Small intestine (tissue), 7 donors: ENCODE measurements around the gene RASA2. TPM values are rescaled to one million over a fixed set of nuclear protein-coding genes. Genes with fewer than 3 reads are reported as not detected.
"Not testable (repeated sequence)": the region's sequence is repeated elsewhere in the genome, so short reads cannot be mapped to it uniquely, and the experiment has no call there.

Experiments
- DNase-seq, 2 donors: peaks; one replicate each; pipeline versions ENCODE4 v3.0.0 to v3.0.0-alpha.2; 2013
- FAIRE-seq: peaks from 2 replicates; lab custom pipeline; 2012; peaks lifted over from hg19 to GRCh38; lab: Jason Lieb, UNC
- H3K27ac ChIP-seq, 3 donors: one replicate each; pipeline ENCODE4 v1.5.1; 2013; ENCODE audit warnings: low read length in 2 of 3, mild to moderate bottlenecking in 2 of 3, control low read depth in 1 of 3, inconsistent platforms in 1 of 3, low read depth in 1 of 3, moderate library complexity in 1 of 3
- H3K27me3 ChIP-seq, 3 donors: one replicate each; pipeline ENCODE4 v1.6.1; 2013; ENCODE audit warnings: low read length in 3 of 3, inconsistent platforms in 1 of 3; ENCODE audit not compliant: control insufficient read depth in 3 of 3, insufficient read depth in 3 of 3
- H3K36me3 ChIP-seq, 3 donors: one replicate each; pipeline ENCODE4 v1.6.1; 2013; ENCODE audit warnings: low read length in 3 of 3, inconsistent platforms in 1 of 3, low read depth in 1 of 3, mild to moderate bottlenecking in 1 of 3, moderate library complexity in 1 of 3; ENCODE audit not compliant: control insufficient read depth in 3 of 3, insufficient read depth in 2 of 3
- H3K4me1 ChIP-seq, 3 donors: one replicate each; pipeline ENCODE4 v1.6.1; 2013; ENCODE audit warnings: low read length in 2 of 3, inconsistent platforms in 1 of 3, low read depth in 1 of 3, mild to moderate bottlenecking in 1 of 3, moderate library complexity in 1 of 3; ENCODE audit not compliant: control insufficient read depth in 3 of 3, insufficient read depth in 2 of 3
- H3K4me3 ChIP-seq, 3 donors: one replicate each; pipeline ENCODE4 v1.5.1; 2013; ENCODE audit warnings: low read length in 3 of 3, control low read depth in 1 of 3, inconsistent platforms in 1 of 3, low read depth in 1 of 3, mild to moderate bottlenecking in 1 of 3, moderate library complexity in 1 of 3
- H3K9me3 ChIP-seq, 2 donors: one replicate each; pipeline ENCODE4 v1.6.1; 2013; ENCODE audit warnings: low read depth in 1 of 2, low read length in 1 of 2; ENCODE audit not compliant: control insufficient read depth in 2 of 2, insufficient read depth in 1 of 2
- WGBS, 3 donors: extraction: QIAGEN DNeasy Blood & Tissue Kit; methylation state at CpG; one replicate each; pipeline ENCODE4 v1.1.7; 2013; 5-methylcytosine and 5-hydroxymethylcytosine counted together
- polyA plus RNA-seq, 4 donors: library from polyadenylated mRNA; stranded (reverse) in 3 of 4; unstranded in 1 of 4; fragments of 200-250 nt in 3 of 4; fragments of 120-200 nt in 1 of 4; gene quantifications; one replicate each; pipeline versions ENCODE4 v1.2.1 to v1.2.3, GENCODE V29; 2013
- donor health status: healthy with polysubstance abuse.
- donor health status: control.
- donor health status: control.
- donor health status: Bipolar disorder and iron deficiency.
- donor health status: healthy.

RASA2 gene
- polyA plus RNA-seq, 4 donors: 3.8 to 17.1 (median 4.4) TPM

- no peaks in the 10 kb centered on the region for H3K36me3 ChIP-seq
- FAIRE-seq: no peak
- WGBS, 3 donors: 73 to 81% (median 76%) methylated on average over 1 of the region's 1 CpG
Observed at GRCh38 chr3:141493184-141493583, 6.4 kb downstream of the RASA2 start.

GRCh38 chr3:141497589-141497988 is 10.8 kb downstream of the RASA2 start:
- not testable (repeated sequence) for H3K36me3 ChIP-seq, H3K27me3 ChIP-seq, DNase-seq, FAIRE-seq, H3K4me1 ChIP-seq, H3K9me3 ChIP-seq, H3K4me3 ChIP-seq, H3K27ac ChIP-seq
- 79 to 84% (median 83%) methylated on average over 4 of the region's 4 CpGs for WGBS, 3 donors

More at GRCh38 chr3:141493184-141493583, 6.4 kb downstream of the RASA2 start:
- Histone ChIP-seq H3K9me3 (no peaks in the 10 kb centered on the region), H3K27ac (no peak overlapping the region), H3K27me3 (no peaks in the 10 kb centered on the region), H3K4me1 (peaks cover 0 to 2% (median 0%) of the 10 kb centered on the region in 3 donors), H3K4me3 (no peak overlapping the region)
- no peak for DNase-seq

GRCh38 chr3:141498598-141499223 is 11.9 kb downstream of the RASA2 start:
- DNase-seq (peak; percentile 24 to 75), FAIRE-seq (no peak)
- Histone ChIP-seq H3K36me3 (no peaks in the 10 kb centered on the region), H3K4me3 (no peak overlapping the region), H3K27me3 (no peaks in the 10 kb centered on the region), H3K27ac (peak overlapping the region in 2 of 3 donors; percentile 48 to 84), H3K9me3 (no peaks in the 10 kb centered on the region), H3K4me1 (peaks cover 0 to 3% (median 0%) of the 10 kb centered on the region in 3 donors)
- 67 to 74% (median 68%) methylated on average over 6 of the region's 6 CpGs for WGBS, 3 donors

GRCh38 chr3:141499284-141499683 is 12.5 kb downstream of the RASA2 start:
- DNase-seq (no peak), FAIRE-seq (no peak)
- Histone ChIP-seq H3K4me1 (peaks cover 0 to 3% (median 0%) of the 10 kb centered on the region in 3 donors), H3K27me3 (no peaks in the 10 kb centered on the region), H3K36me3 (no peaks in the 10 kb centered on the region), H3K4me3 (no peak overlapping the region), H3K9me3 (no peaks in the 10 kb centered on the region), H3K27ac (peak overlapping the region in 1 of 3 donors; percentile 83)
- 77 to 92% (median 85%) methylated on average over 4 of the region's 4 CpGs for WGBS, 3 donors

- H3K36me3 ChIP-seq: no peaks in the 10 kb centered on the region
- H3K27me3 ChIP-seq: no peaks in the 10 kb centered on the region
- no peak for DNase-seq
- H3K27ac ChIP-seq: peak overlapping the region in 1 of 3 donors; percentile 83
- H3K9me3 ChIP-seq: no peaks in the 10 kb centered on the region
- peaks cover 0 to 3% (median 0%) of the 10 kb centered on the region in 3 donors for H3K4me1 ChIP-seq
- no peak overlapping the region for H3K4me3 ChIP-seq
- FAIRE-seq: no peak
Observed at GRCh38 chr3:141499965-141500364, 13.1 kb downstream of the RASA2 start.

GRCh38 chr3:141500397-141500796 is 13.6 kb downstream of the RASA2 start:
- Histone ChIP-seq H3K36me3 (no peaks in the 10 kb centered on the region), H3K9me3 (no peaks in the 10 kb centered on the region), H3K27ac (no peak overlapping the region), H3K4me1 (peaks cover 0 to 3% (median 0%) of the 10 kb centered on the region in 3 donors), H3K27me3 (no peaks in the 10 kb centered on the region), H3K4me3 (no peak overlapping the region)
- FAIRE-seq (no peak), DNase-seq (no peak)
- WGBS, 3 donors: 81 to 89% (median 81%) methylated on average over 1 of the region's 1 CpG

- Histone ChIP-seq H3K27me3 (no peaks in the 10 kb centered on the region), H3K4me3 (no peak overlapping the region), H3K36me3 (no peaks in the 10 kb centered on the region), H3K4me1 (no peaks in the 10 kb centered on the region), H3K27ac (no peak overlapping the region), H3K9me3 (no peaks in the 10 kb centered on the region)
- DNase-seq: no peak
- no peak for FAIRE-seq
- 78 to 90% (median 86%) methylated on average over 3 of the region's 3 CpGs for WGBS, 3 donors
Observed at GRCh38 chr3:141505166-141505565, 18.3 kb downstream of the RASA2 start.

GRCh38 chr3:141506071-141506470 is 19.2 kb downstream of the RASA2 start:
- WGBS, 3 donors: 92 to 97% (median 96%) methylated on average over 3 of the region's 3 CpGs
- no peaks in the 10 kb centered on the region for H3K9me3 ChIP-seq
- no peaks in the 10 kb centered on the region for H3K27me3 ChIP-seq
- H3K36me3 ChIP-seq: no peaks in the 10 kb centered on the region
- DNase-seq (no peak), FAIRE-seq (no peak)
- no peak overlapping the region for H3K4me3 ChIP-seq
- no peak overlapping the region for H3K27ac ChIP-seq
- H3K4me1 ChIP-seq: no peaks in the 10 kb centered on the region
